HG03280 (cell line): ENCODE results near the gene CAP1.
"Not testable (repeated sequence)": the region's sequence is repeated elsewhere in the genome, so short reads cannot be mapped to it uniquely, and the experiment has no call there.

ENCODE experiments used
- ATAC-seq: cut with Tn5 transposase; IDR thresholded peaks from one replicate; pipeline ENCODE4 v1.9.1; 2021; ENCODE audit warnings: mild to moderate bottlenecking, moderate library complexity; ENCODE audit not compliant: unreplicated experiment

The CAP1 gene

DNA sequence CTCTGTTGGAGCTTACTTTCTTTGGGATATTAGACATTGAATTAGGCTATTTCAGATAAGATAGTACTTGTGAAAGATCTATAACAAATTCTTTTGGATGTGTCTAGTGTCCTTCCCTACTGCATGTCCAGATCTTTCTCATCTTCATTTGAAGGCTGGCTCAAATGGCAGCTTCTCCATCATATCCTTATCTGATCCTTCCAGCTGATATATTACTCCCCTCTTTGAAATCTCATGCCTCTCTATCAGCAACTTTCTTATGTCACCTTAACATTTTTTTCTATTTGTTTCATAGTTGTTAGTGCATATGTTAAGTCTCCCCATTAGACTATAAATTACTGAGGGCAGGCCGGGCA, 17.5 kb downstream of the CAP1 start:
- no peak for ATAC-seq

GRCh38 chr1:40058453-40059337, 18.2 kb downstream of the CAP1 start:
- no peak for ATAC-seq

- ATAC-seq = peak; percentile 51
Observed at GRCh38 chr1:40059338-40059959, 18.9 kb downstream of the CAP1 start.

DNA sequence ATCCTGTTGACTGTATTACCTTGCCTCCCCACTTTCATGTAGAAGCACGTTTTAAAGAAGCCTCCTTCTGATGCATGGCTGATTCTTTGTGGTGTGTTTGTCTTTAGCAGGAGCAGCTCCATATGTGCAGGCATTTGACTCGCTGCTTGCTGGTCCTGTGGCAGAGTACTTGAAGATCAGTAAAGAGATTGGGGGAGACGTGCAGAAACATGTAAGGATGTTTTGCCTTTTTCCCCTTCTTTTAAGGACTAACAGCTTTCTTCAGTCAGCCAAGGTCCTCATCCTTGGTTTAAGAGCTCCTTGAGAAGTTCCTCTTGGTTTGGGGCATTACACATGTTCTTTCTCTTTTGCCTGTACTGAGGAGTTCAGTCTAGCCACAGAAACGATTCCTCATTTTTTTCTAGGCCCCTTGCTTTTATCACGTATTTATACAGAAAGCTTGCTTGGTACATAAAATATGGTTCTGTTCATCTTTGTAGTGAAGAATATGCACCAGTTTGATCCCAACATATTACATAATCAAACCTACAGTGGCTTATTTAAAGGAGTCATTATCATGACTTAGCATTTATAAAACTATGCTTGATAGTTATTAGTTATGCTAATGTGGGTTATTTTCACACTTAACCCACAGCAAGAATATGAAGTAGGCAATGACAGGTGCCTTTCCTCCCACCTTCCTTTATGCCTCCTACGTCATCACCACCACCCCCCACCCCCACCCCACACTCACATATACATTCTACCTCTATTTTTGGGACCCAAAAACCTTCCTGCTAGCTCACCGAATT, 19.6 kb downstream of the CAP1 start:
- no peak for ATAC-seq

- peak; percentile 77 for ATAC-seq
Observed at GRCh38 chr1:40064797-40065499, 24.4 kb downstream of the CAP1 start.

DNA sequence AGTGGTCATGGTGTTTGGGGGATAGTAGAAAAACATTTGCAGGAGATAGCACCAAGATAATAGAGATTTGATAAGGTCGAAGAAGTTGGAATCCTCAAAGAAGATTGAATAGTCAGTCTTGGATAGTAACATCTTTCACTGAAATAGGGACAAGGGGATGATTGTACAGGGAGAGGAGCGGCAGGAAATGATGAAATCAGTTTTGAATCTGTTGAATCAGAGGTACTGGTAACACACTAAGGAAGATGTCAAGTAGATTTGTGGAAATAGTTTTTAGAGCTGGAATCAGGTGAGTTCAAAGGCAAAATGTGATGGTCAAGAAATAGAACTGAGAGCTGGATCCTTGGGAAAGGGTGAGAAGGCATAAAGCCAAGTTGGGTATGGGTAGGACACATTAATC, 26.5 kb downstream of the CAP1 start:
- no peak for ATAC-seq

GRCh38 chr1:40067851-40068250, 27.3 kb downstream of the CAP1 start:
- ATAC-seq = no peak

GRCh38 chr1:40072142-40072541, 31.6 kb downstream of the CAP1 start:
- no peak for ATAC-seq

GRCh38 chr1:40073062-40073461, 32.5 kb downstream of the CAP1 start:
- ATAC-seq = no peak

GRCh38 chr1:40075266-40075665, 34.7 kb downstream of the CAP1 start:
- no peak for ATAC-seq

- ATAC-seq = no peak
Observed at GRCh38 chr1:40076895-40077312, 36.4 kb downstream of the CAP1 start.

- peak; percentile 55 for ATAC-seq
Observed at GRCh38 chr1:40078512-40079333, 38.2 kb downstream of the CAP1 start.

GRCh38 chr1:40079774-40080400, 39.4 kb downstream of the CAP1 start:
- no peak for ATAC-seq

GRCh38 chr1:40081871-40082270, 41.3 kb downstream of the CAP1 start:
- no peak for ATAC-seq

DNA sequence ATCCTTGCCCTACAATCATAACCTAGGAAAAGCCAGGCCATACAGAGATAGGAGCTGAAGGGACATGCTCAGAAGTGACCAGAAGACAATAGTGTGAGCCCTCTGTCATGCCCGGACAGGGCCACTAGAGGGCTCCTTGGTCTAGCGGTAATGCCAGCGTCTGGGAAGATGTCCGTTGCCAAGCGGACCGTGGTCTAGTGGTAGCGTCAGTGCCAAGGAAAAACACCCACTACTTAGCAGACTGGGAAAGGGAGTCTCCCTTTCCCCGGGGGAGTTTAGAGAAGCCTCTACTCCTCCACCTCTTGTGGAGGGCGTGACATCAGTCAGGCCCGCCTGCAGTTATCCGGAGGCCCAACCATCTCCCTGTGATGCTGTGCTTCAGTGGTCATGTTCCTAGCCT, 44.2 kb downstream of the CAP1 start:
- not testable (repeated sequence) for ATAC-seq

- ATAC-seq = no peak
Observed at GRCh38 chr1:40090652-40091355, 50.3 kb downstream of the CAP1 start.

GRCh38 chr1:40092241-40092640, 51.7 kb downstream of the CAP1 start:
- no peak for ATAC-seq

DNA sequence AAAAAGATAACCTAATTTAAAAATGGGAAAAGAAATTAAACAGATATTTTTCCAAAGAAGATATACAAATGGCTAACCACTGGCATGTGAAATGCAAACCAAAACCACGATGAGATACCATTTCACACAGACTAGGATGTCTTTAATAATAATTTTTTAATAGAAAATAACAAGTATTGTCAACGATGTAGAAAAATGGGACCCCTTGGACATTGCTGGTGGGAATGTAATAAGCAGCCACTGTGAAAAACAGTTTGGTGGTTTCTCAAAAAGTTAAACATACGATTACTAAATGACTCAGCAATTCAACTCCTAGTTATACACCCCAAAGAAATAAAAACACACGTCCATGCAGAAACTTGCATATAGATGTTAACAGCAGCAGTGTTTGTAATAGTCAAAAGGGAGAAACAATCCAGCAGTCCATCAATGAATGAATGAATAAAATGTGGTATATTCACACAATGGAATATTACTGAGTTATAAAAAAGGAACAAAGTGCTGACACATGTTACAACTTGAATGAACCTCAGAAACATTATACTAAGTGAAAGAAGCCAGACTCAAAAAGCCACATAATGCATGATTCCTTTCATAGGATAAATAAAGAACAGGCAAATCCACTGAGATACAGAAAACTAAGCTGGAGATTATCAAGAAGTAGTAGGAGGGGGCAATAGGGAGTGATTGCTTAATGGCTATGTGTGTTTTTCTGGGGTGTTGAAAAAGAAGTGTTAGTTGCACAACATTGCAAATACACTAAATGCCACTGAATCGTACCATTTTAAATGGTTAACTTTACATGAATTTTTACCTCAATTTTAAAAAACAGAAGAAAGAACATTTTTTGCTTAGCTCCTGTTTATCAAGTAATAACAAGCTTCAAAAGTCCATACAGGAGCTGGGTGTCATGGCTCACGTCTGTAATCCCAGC, 52.4 kb downstream of the CAP1 start:
- ATAC-seq = no peak
